Myometrial cell (primary cell): ENCODE measurements around the gene SMC6. TPM values are rescaled to one million over a fixed set of nuclear protein-coding genes. Genes with fewer than 3 reads are reported as not detected.

Experiments
- total RNA-seq: library from RNA; depleted of rRNA; stranded (reverse); fragments of >200 nt; gene quantifications from 2 replicates; pipeline ENCODE4 v1.2.3, GENCODE V29; 2015

SMC6 gene, protein sequence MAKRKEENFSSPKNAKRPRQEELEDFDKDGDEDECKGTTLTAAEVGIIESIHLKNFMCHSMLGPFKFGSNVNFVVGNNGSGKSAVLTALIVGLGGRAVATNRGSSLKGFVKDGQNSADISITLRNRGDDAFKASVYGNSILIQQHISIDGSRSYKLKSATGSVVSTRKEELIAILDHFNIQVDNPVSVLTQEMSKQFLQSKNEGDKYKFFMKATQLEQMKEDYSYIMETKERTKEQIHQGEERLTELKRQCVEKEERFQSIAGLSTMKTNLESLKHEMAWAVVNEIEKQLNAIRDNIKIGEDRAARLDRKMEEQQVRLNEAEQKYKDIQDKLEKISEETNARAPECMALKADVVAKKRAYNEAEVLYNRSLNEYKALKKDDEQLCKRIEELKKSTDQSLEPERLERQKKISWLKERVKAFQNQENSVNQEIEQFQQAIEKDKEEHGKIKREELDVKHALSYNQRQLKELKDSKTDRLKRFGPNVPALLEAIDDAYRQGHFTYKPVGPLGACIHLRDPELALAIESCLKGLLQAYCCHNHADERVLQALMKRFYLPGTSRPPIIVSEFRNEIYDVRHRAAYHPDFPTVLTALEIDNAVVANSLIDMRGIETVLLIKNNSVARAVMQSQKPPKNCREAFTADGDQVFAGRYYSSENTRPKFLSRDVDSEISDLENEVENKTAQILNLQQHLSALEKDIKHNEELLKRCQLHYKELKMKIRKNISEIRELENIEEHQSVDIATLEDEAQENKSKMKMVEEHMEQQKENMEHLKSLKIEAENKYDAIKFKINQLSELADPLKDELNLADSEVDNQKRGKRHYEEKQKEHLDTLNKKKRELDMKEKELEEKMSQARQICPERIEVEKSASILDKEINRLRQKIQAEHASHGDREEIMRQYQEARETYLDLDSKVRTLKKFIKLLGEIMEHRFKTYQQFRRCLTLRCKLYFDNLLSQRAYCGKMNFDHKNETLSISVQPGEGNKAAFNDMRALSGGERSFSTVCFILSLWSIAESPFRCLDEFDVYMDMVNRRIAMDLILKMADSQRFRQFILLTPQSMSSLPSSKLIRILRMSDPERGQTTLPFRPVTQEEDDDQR
- 14.5 and 15.0 TPM in 2 replicates for total RNA-seq

GRCh38 chr2:17753803-17754663 is at the start of gene SMC6, which contains the start of gene GEN1:
Gene SMC6, minus strand, starts transcription at chr2:17753810. Its CDS starts 7,864 bp downstream, at chr2:17745946.
Gene GEN1, plus strand, starts transcription at chr2:17754138. Its CDS starts 5,806 bp downstream, at chr2:17759944.

Other genes with a start within 250 kb of the SMC6 start
- gene RAD51AP2, start 235.4 kb downstream of the SMC6 start, total RNA-seq = not detected in 2 replicates
- not detected in 2 replicates for gene VSNL1, start 213.1 kb downstream of the SMC6 start, total RNA-seq
- 6.6 and 8.0 TPM in 2 replicates for gene GEN1, start 328 bp upstream of the SMC6 start, total RNA-seq
- gene MSGN1, start 62.6 kb upstream of the SMC6 start, total RNA-seq = not detected in 2 replicates
- 0.18 and 0.86 TPM in 2 replicates for gene KCNS3, start 124.9 kb upstream of the SMC6 start, total RNA-seq